HL-60 (cell line): Measurements from ENCODE around the gene DGKH.

Source experiments
- CTCF ChIP-seq: IDR thresholded peaks from one replicate; pipeline ENCODE4 v1.5.1; 2011; ENCODE audit warnings: low read length, control low read depth, inconsistent platforms; ENCODE audit not compliant: insufficient read depth
- GABPA ChIP-seq: IDR thresholded peaks from 2 replicates; pipeline ENCODE4 v1.6.1; 2012; ENCODE audit warnings: low read depth
- POLR2AphosphoS5 ChIP-seq: IDR thresholded peaks from 2 replicates; pipeline ENCODE4 v1.6.1; 2012; ENCODE audit warnings: low read depth
- REST ChIP-seq: IDR thresholded peaks from 2 replicates; pipeline ENCODE4 v1.6.1; 2012; ENCODE audit warnings: low read depth; ENCODE audit not compliant: insufficient replicate concordance
- SPI1 ChIP-seq: IDR thresholded peaks from 2 replicates; pipeline ENCODE4 v1.6.1; 2012; ENCODE audit warnings: low read depth, mild to moderate bottlenecking, borderline replicate concordance

- no peak for TF ChIP-seq CTCF
- no peak for TF ChIP-seq POLR2AphosphoS5
- TF ChIP-seq SPI1: no peak
- TF ChIP-seq GABPA: no peak
- no peak for TF ChIP-seq REST
These were observed 26.6 kb upstream of the DGKH start for GRCh38 chr13:42021851-42022250.
